Gastrocnemius medialis (tissue), 4 donors: ENCODE results near the gene PLCB1. TPM values are rescaled to one million over a fixed set of nuclear protein-coding genes. Genes with fewer than 3 reads are reported as not detected.
A peak's percentile ranks its signal among the peaks of the same experiment; 100 is the strongest.

Experiments used
- ATAC-seq, 2 donors: fragments of 150-250 bp; one replicate each; pipeline ENCODE4 v1.9.1; 2016
- DNase-seq, 2 donors: peaks; one replicate each; pipeline ENCODE4 v3.0.0-alpha.2; 2019
- H3K27ac ChIP-seq, 4 donors: fragments of 200-600 bp; sonication (generic); 1 replicate in 1 of 4; 2 replicates in 3 of 4; pipeline ENCODE4 v1.5.1; 2016 to 2018; ENCODE audit warnings: mild to moderate bottlenecking in 2 of 4, moderate library complexity in 1 of 4
- H3K27me3 ChIP-seq, 3 donors: fragments of 200-600 bp; sonication (generic) in 2 of 3; 1 replicate in 1 of 3; 2 replicates in 2 of 3; pipeline versions ENCODE4 v1.5.1 to v1.6.0; 2016 to 2019; ENCODE audit warnings: mild to moderate bottlenecking in 1 of 3, moderate library complexity in 1 of 3
- H3K36me3 ChIP-seq, 2 donors: fragments of 200-600 bp; sonication (generic) in 1 of 2; one replicate each; pipeline ENCODE4 v1.5.1; 2017 to 2018
- H3K4me1 ChIP-seq, 2 donors: fragments of 200-600 bp; sonication (generic) in 1 of 2; one replicate each; pipeline ENCODE4 v1.5.1; 2016 to 2017; ENCODE audit warnings: mild to moderate bottlenecking in 2 of 2
- H3K4me3 ChIP-seq, 4 donors: fragments of 200-600 bp; sonication (generic) in 3 of 4; 1 replicate in 1 of 4; 2 replicates in 3 of 4; pipeline ENCODE4 v1.5.1; 2016 to 2019; ENCODE audit warnings: mild to moderate bottlenecking in 2 of 4
- H3K9me3 ChIP-seq, 3 donors: fragments of 200-600 bp; sonication (generic) in 2 of 3; 1 replicate in 1 of 3; 2 replicates in 2 of 3; pipeline ENCODE4 v1.5.1; 2016 to 2019
- POLR2A ChIP-seq, 2 donors: fragments of 450-650 bp; IDR thresholded peaks; one replicate each; pipeline ENCODE4 v1.6.1; 2017; ENCODE audit warnings: antibody characterized with exemption in 2 of 2, mild to moderate bottlenecking in 2 of 2, moderate library complexity in 2 of 2
- in situ Hi-C, 4 donors: fragments of 200-750 bp; cut with MboI; loops; one replicate each; pipeline versions ENCODE4 v1.15.0 to v1.8.0; 2017; ENCODE audit warnings: low sequenced_read_pairs in 4 of 4
- intact Hi-C: fragments of 100-400 bp; cut with DNase I; formaldehyde crosslinking; loops from one replicate; pipeline ENCODE4 v1.15.1; 2023; ENCODE audit warnings: low total_unique reads
- total RNA-seq, 4 donors: library from RNA; depleted of rRNA; stranded (reverse); fragments of >200 nt; gene quantifications; one replicate each; pipeline versions ENCODE4 v1.1.0 to v1.2.3, GENCODE V29; 2016
- TF ChIP-seq, protein P1 (sequence below), 5 experiments: fragments of 450-650 bp in 3 of 5; fragments of 200-600 bp in 2 of 5; sonication (generic) in 2 of 5; IDR thresholded peaks in 4 of 5; conservative IDR thresholded peaks in 1 of 5; 1 replicate in 4 of 5; 2 replicates in 1 of 5; pipeline ENCODE4 v1.5.1; 2016 to 2019; ENCODE audit warnings: antibody characterized with exemption in 5 of 5, mild to moderate bottlenecking in 3 of 5, moderate library complexity in 3 of 5

The PLCB1 gene
- total RNA-seq, 4 donors from 2014 or later: 4.1 to 10.0 (median 7.6) TPM

DNA sequence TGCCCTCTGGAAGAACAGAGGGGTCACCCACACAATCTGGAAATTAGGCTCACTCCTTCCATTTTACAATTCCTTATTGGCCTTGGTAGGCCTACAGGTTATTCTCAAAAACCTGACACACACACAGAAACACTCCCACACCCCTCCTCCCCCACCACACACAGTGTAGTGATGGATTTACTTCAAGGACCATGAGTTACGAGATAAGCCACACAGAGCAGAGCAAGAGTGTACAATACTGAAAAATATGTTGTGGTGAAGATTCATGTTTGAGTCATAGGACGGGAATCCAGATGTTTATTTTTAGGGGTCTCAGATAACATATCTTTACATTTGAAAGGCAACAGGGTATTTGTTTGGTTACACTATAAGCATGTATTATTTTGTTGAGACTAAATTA is 291.9 kb downstream of the PLCB1 start:
- intact Hi-C loops (no loop called here), in situ Hi-C loops (loop anchor here in 1 of 4 donors (25.0 kb wide), 1 partner anchor 288 kb away; no protein-coding TSS in a partner anchor)
- no peak overlapping the region for H3K4me3 ChIP-seq
- no peaks in the 10 kb centered on the region for H3K27me3 ChIP-seq
- TF ChIP-seq POLR2A (IDR thresholded peaks at IDR 0.05): no peak
- TF ChIP-seq, protein P1, sequence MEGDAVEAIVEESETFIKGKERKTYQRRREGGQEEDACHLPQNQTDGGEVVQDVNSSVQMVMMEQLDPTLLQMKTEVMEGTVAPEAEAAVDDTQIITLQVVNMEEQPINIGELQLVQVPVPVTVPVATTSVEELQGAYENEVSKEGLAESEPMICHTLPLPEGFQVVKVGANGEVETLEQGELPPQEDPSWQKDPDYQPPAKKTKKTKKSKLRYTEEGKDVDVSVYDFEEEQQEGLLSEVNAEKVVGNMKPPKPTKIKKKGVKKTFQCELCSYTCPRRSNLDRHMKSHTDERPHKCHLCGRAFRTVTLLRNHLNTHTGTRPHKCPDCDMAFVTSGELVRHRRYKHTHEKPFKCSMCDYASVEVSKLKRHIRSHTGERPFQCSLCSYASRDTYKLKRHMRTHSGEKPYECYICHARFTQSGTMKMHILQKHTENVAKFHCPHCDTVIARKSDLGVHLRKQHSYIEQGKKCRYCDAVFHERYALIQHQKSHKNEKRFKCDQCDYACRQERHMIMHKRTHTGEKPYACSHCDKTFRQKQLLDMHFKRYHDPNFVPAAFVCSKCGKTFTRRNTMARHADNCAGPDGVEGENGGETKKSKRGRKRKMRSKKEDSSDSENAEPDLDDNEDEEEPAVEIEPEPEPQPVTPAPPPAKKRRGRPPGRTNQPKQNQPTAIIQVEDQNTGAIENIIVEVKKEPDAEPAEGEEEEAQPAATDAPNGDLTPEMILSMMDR (IDR thresholded peaks at IDR 0.05 in 4 of 5, conservative IDR thresholded peaks at IDR 0.05 in 1 of 5): no peak
- H3K9me3 ChIP-seq: no peaks in the 10 kb centered on the region
- no peak overlapping the region for H3K27ac ChIP-seq
- H3K4me1 ChIP-seq: peaks cover 12 to 15% of the 10 kb centered on the region in 2 donors
- DNase-seq (no peak), ATAC-seq (no peak)
- H3K36me3 ChIP-seq: no peaks in the 10 kb centered on the region

GRCh38 chr20:8425016-8425415 is 292.9 kb downstream of the PLCB1 start:
- H3K27ac ChIP-seq: no peak overlapping the region
- no peak for TF ChIP-seq POLR2A (IDR thresholded peaks at IDR 0.05)
- TF ChIP-seq, protein P1 (IDR thresholded peaks at IDR 0.05 in 4 of 5, conservative IDR thresholded peaks at IDR 0.05 in 1 of 5): no peak
- intact Hi-C loops: no loop called here
- no peaks in the 10 kb centered on the region for H3K9me3 ChIP-seq
- no peak for ATAC-seq
- in situ Hi-C loops: no loop called here
- no peaks in the 10 kb centered on the region for H3K27me3 ChIP-seq
- no peak overlapping the region for H3K4me3 ChIP-seq
- peaks cover 12 to 15% of the 10 kb centered on the region in 2 donors for H3K4me1 ChIP-seq
- no peak for DNase-seq
- no peaks in the 10 kb centered on the region for H3K36me3 ChIP-seq

- ATAC-seq: no peak
- intact Hi-C loops (no loop called here), in situ Hi-C loops (no loop called here)
- Histone ChIP-seq H3K4me3 (no peak overlapping the region), H3K9me3 (no peaks in the 10 kb centered on the region), H3K4me1 (peaks cover 12 to 15% of the 10 kb centered on the region in 2 donors), H3K27ac (no peak overlapping the region), H3K36me3 (no peaks in the 10 kb centered on the region), H3K27me3 (no peaks in the 10 kb centered on the region)
- TF ChIP-seq, protein P1 (IDR thresholded peaks at IDR 0.05 in 4 of 5, conservative IDR thresholded peaks at IDR 0.05 in 1 of 5): no peak
- TF ChIP-seq POLR2A (IDR thresholded peaks at IDR 0.05): no peak
- no peak for DNase-seq
These were observed 293.7 kb downstream of the PLCB1 start for GRCh38 chr20:8425802-8426201.

- intact Hi-C loops: no loop called here
- peaks cover 9 to 18% of the 10 kb centered on the region in 2 donors for H3K4me1 ChIP-seq
- TF ChIP-seq, protein P1 (IDR thresholded peaks at IDR 0.05 in 4 of 5, conservative IDR thresholded peaks at IDR 0.05 in 1 of 5): no peak
- TF ChIP-seq POLR2A (IDR thresholded peaks at IDR 0.05): no peak
- H3K4me3 ChIP-seq: no peak overlapping the region
- no peaks in the 10 kb centered on the region for H3K27me3 ChIP-seq
- ATAC-seq (no peak), DNase-seq (no peak)
- H3K36me3 ChIP-seq: no peaks in the 10 kb centered on the region
- H3K27ac ChIP-seq: peak overlapping the region in 1 of 4 donors; percentile 1
- in situ Hi-C loops: no loop called here
- no peaks in the 10 kb centered on the region for H3K9me3 ChIP-seq
These were observed 295.5 kb downstream of the PLCB1 start for GRCh38 chr20:8427419-8428040.

GRCh38 chr20:8428988-8429387 is 296.9 kb downstream of the PLCB1 start:
- Histone ChIP-seq H3K4me3 (no peak overlapping the region), H3K27me3 (no peaks in the 10 kb centered on the region), H3K9me3 (no peaks in the 10 kb centered on the region), H3K36me3 (no peaks in the 10 kb centered on the region), H3K4me1 (peaks cover 6 to 25% of the 10 kb centered on the region in 2 donors), H3K27ac (no peak overlapping the region)
- in situ Hi-C loops (no loop called here), intact Hi-C loops (no loop called here)
- ATAC-seq (no peak), DNase-seq (no peak)
- TF ChIP-seq, protein P1 (IDR thresholded peaks at IDR 0.05 in 4 of 5, conservative IDR thresholded peaks at IDR 0.05 in 1 of 5): no peak
- no peak for TF ChIP-seq POLR2A (IDR thresholded peaks at IDR 0.05)
